Right lung (tissue), 5 donors: ENCODE results near the gene OPN5. TPM values are rescaled to one million over a fixed set of nuclear protein-coding genes. Genes with fewer than 3 reads are reported as not detected.
A peak's percentile ranks its signal among the peaks of the same experiment; 100 is the strongest.

Experiments used
- DNase-seq, 2 donors: peaks; one replicate each; pipeline ENCODE4 v3.0.0-alpha.2; 2013
- polyA plus RNA-seq, 5 donors: library from polyadenylated mRNA; unstranded; fragments of 120-200 nt; gene quantifications; one replicate each; pipeline versions ENCODE4 v1.2.1 to v1.2.3, GENCODE V29; 2013; ENCODE audit warnings: inconsistent platforms in 1 of 5, low replicate concordance in 1 of 5; ENCODE audit not compliant: insufficient read length in 5 of 5, insufficient read depth in 1 of 5

The OPN5 gene
- polyA plus RNA-seq, 5 donors, result 0.09 to 0.12 (median 0.10) TPM; not detected in 2

GRCh38 chr6:47787620-47788497 is 6.0 kb downstream of the OPN5 start:
- peak; percentile 51 for DNase-seq

- no peak for DNase-seq
Observed at GRCh38 chr6:47788498-47788884, 6.7 kb downstream of the OPN5 start.

GRCh38 chr6:47789553-47789952 is 7.7 kb downstream of the OPN5 start:
- DNase-seq, result no peak

- DNase-seq, result no peak
Observed at GRCh38 chr6:47792216-47792733, 10.4 kb downstream of the OPN5 start.

GRCh38 chr6:47794577-47795135 is 12.8 kb downstream of the OPN5 start:
- no peak for DNase-seq

GRCh38 chr6:47801984-47802383 is 20.2 kb downstream of the OPN5 start:
- DNase-seq, result no peak

GRCh38 chr6:47804821-47805220 is 23.0 kb downstream of the OPN5 start:
- no peak for DNase-seq

GRCh38 chr6:47809873-47810272 is 28.0 kb downstream of the OPN5 start:
- DNase-seq, result no peak

- no peak for DNase-seq
Observed at GRCh38 chr6:47810885-47811284, 29.1 kb downstream of the OPN5 start.

- no peak for DNase-seq
Observed at GRCh38 chr6:47811443-47811842, 29.6 kb downstream of the OPN5 start.

GRCh38 chr6:47817749-47818148 is 35.9 kb downstream of the OPN5 start:
- DNase-seq, result no peak

GRCh38 chr6:47819461-47819860 is 37.6 kb downstream of the OPN5 start:
- no peak for DNase-seq

- no peak for DNase-seq
Observed at GRCh38 chr6:47822856-47823554, 41.2 kb downstream of the OPN5 start.

- no peak for DNase-seq
Observed at GRCh38 chr6:47832386-47833100, 50.7 kb downstream of the OPN5 start.

GRCh38 chr6:47834196-47834595 is 52.4 kb downstream of the OPN5 start:
- DNase-seq, result no peak

GRCh38 chr6:47836046-47836445 is 54.2 kb downstream of the OPN5 start:
- DNase-seq, result no peak

- DNase-seq, result no peak
Observed at GRCh38 chr6:47836639-47837038, 54.8 kb downstream of the OPN5 start.

GRCh38 chr6:47839645-47840044 is 57.8 kb downstream of the OPN5 start:
- DNase-seq, result no peak

- no peak for DNase-seq
Observed at GRCh38 chr6:47844881-47845280, 63.0 kb downstream of the OPN5 start.

- DNase-seq, result no peak
Observed at GRCh38 chr6:47846752-47847151, 64.9 kb downstream of the OPN5 start.

- DNase-seq, result no peak
Observed at GRCh38 chr6:47851091-47851490, 69.3 kb downstream of the OPN5 start.

- DNase-seq, result no peak
Observed at GRCh38 chr6:47852727-47853126, 70.9 kb downstream of the OPN5 start.
